Liver (tissue), 3 donors: ENCODE results near the gene KCNQ1.

Experiments
- CTCF ChIP-seq: fragments of 150-350 bp; IDR thresholded peaks from 2 replicates; pipeline ENCODE4 v1.5.1; 2017; ENCODE audit warnings: improper control_type of control experiment, low read depth, low read length; ENCODE audit not compliant: missing input control
- EGR1 ChIP-seq, 2 donors: IDR thresholded peaks; 2 replicates each; pipeline ENCODE4 v1.6.1; 2016 to 2018; ENCODE audit warnings: antibody characterized with exemption in 2 of 2, low read depth in 2 of 2
- GABPA ChIP-seq, 2 donors: IDR thresholded peaks in 1 of 2; conservative IDR thresholded peaks in 1 of 2; 2 replicates each; pipeline ENCODE4 v1.6.1; 2016; ENCODE audit warnings: antibody characterized with exemption in 2 of 2, mild to moderate bottlenecking in 1 of 2, moderate library complexity in 1 of 2
- RAD21 ChIP-seq, 2 donors: IDR thresholded peaks; 2 replicates each; pipeline ENCODE4 v1.6.1; 2016; ENCODE audit warnings: antibody characterized with exemption in 2 of 2, mild to moderate bottlenecking in 2 of 2
- REST ChIP-seq: IDR thresholded peaks from 2 replicates; pipeline ENCODE4 v1.6.1; 2016; ENCODE audit warnings: antibody characterized with exemption, mild to moderate bottlenecking
- RXRA ChIP-seq, 2 donors: IDR thresholded peaks; 2 replicates each; pipeline ENCODE4 v1.6.1; 2017 to 2018; ENCODE audit warnings: antibody characterized with exemption in 2 of 2, mild to moderate bottlenecking in 1 of 2
- TAF1 ChIP-seq: conservative IDR thresholded peaks from 2 replicates; pipeline ENCODE4 v1.6.1; 2016; ENCODE audit warnings: antibody characterized with exemption, mild to moderate bottlenecking
- donor health status: healthy.
- donor health status: healthy.

GRCh38 chr11:2779499-2779980, 334.7 kb downstream of the KCNQ1 start:
- TF ChIP-seq GABPA (IDR thresholded peaks at IDR 0.05 in 1 of 2, conservative IDR thresholded peaks at IDR 0.05 in 1 of 2) (no peak), CTCF (no peak), TAF1 (no peak), REST (no peak), RAD21 (IDR thresholded peaks at IDR 0.05) (no peak), RXRA (IDR thresholded peaks at IDR 0.05) (no peak), EGR1 (IDR thresholded peaks at IDR 0.05; ENCODE audit: low read depth in 2 of 2) (no peak)
